Cardiac muscle cell (in vitro differentiated cells and primary cell): ENCODE data around the gene LAMB4. TPM values are rescaled to one million over a fixed set of nuclear protein-coding genes. Genes with fewer than 3 reads are reported as not detected.
A peak's percentile ranks its signal among the peaks of the same experiment; 100 is the strongest.

ENCODE experiments used
- DNase-seq, 2 donors: peaks; one replicate each; pipeline versions ENCODE4 v3.0.0 to v3.0.0-alpha.2; 2010 to 2017; ENCODE audit warnings: low read depth in 1 of 2, low spot score in 1 of 2
- H3K27ac ChIP-seq: fragments of 200-600 bp; sonication (generic); 2 replicates; pipeline ENCODE4 v1.5.1; 2016
- H3K27me3 ChIP-seq: fragments of 200-600 bp; sonication (generic); 2 replicates; pipeline ENCODE4 v1.6.0; 2016; ENCODE audit warnings: control low read depth
- H3K36me3 ChIP-seq: fragments of 200-600 bp; sonication (generic); 2 replicates; pipeline ENCODE4 v1.5.1; 2016; ENCODE audit warnings: control low read depth
- H3K4me1 ChIP-seq: fragments of 200-600 bp; sonication (generic); 2 replicates; pipeline ENCODE4 v1.8.1; 2017; ENCODE audit warnings: low read depth, mild to moderate bottlenecking, mixed run types
- H3K4me3 ChIP-seq: fragments of 200-600 bp; sonication (generic); 2 replicates; pipeline ENCODE4 v1.5.1; 2016; ENCODE audit warnings: mild to moderate bottlenecking
- H3K9me3 ChIP-seq: fragments of 200-600 bp; sonication (generic); 2 replicates; pipeline ENCODE4 v1.5.1; 2017; ENCODE audit warnings: low read depth, mild to moderate bottlenecking, control low read depth
- polyA plus RNA-seq: library from polyadenylated mRNA; unstranded; fragments of >200 nt; fragmentation: Nextera tagmentation; extraction: Ambion mirVana; gene quantifications from 2 replicates; pipeline ENCODE4 v1.2.1, GENCODE V29; 2016
- total RNA-seq: library from RNA; depleted of rRNA; stranded (reverse); fragments of >200 nt; gene quantifications from 2 replicates; pipeline ENCODE4 v1.2.3, GENCODE V29; 2016
- TF ChIP-seq, protein P1 (sequence below): IDR thresholded peaks from 2 replicates; pipeline ENCODE4 v1.5.1; 2012; ENCODE audit warnings: low read depth, mild to moderate bottlenecking, low read length

The LAMB4 gene
- total and polyA plus RNA-seq, 2 experiments from 2014 or later = not detected

DNA sequence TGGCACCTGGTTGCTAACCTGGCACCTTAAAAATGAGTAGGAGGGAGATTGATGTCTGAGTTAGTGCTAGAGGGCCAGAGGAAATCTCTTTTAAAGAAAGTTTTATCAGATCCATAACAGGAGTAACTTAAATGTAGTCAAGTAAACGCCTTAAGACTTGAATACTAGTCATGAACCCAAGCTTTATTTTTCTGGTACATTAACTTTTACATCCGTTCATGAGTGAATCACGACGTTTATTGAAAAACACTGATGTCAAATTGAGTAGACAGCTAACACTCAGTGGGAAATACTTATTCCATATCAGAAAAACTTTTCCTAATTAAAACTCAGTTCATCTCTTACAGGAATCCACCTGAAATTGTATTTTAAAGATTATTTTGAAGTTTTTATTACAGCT is 120.3 kb downstream of the LAMB4 start:
- Histone ChIP-seq H3K4me3 (no peak overlapping the region), H3K27ac (no peak overlapping the region), H3K9me3 (no peaks in the 10 kb centered on the region), H3K27me3 (peaks cover 30% of the 10 kb centered on the region), H3K4me1 (peaks cover 41% of the 10 kb centered on the region), H3K36me3 (no peaks in the 10 kb centered on the region)
- DNase-seq = no peak
- TF ChIP-seq, protein P1, sequence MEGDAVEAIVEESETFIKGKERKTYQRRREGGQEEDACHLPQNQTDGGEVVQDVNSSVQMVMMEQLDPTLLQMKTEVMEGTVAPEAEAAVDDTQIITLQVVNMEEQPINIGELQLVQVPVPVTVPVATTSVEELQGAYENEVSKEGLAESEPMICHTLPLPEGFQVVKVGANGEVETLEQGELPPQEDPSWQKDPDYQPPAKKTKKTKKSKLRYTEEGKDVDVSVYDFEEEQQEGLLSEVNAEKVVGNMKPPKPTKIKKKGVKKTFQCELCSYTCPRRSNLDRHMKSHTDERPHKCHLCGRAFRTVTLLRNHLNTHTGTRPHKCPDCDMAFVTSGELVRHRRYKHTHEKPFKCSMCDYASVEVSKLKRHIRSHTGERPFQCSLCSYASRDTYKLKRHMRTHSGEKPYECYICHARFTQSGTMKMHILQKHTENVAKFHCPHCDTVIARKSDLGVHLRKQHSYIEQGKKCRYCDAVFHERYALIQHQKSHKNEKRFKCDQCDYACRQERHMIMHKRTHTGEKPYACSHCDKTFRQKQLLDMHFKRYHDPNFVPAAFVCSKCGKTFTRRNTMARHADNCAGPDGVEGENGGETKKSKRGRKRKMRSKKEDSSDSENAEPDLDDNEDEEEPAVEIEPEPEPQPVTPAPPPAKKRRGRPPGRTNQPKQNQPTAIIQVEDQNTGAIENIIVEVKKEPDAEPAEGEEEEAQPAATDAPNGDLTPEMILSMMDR = no peak

DNA sequence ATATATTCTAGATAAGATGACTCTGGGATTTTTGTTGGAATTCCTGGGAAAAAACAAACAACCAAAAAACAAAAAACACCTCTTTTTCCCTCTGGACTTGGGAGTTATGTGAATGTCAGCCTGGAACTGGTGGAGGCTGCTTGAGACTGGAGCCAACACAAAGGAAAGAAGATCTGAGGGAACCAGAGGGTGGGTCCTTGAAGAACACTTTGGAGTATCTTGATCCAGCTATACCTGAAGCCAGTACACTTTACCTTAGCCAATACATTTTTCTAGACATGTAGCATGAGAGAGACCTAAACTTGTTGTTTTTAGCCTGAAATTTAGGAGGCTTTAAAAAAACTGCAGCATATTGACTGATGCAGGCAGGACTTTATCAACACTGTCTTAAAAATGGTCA is 121.3 kb downstream of the LAMB4 start:
- H3K9me3 ChIP-seq = no peaks in the 10 kb centered on the region
- peaks cover 41% of the 10 kb centered on the region for H3K4me1 ChIP-seq
- TF ChIP-seq, protein P1 = no peak

DNA sequence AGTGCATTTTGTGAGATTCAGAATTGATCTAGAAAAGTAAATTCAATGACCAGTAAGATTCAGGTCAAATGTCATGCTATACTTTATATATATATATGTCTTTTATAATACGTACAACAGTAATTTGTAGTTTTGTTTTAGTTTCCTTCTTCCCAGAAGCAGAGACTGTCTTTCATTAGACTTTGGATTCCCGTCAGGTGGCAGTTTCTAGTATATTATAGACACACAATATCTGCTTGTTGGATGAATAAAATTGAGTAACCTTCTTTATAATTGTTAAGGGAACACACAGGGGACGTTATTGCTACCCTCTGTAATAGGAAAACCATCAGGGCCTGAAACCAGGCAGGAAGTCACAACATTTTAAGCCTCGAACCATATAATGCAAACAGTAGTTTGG is 121.9 kb downstream of the LAMB4 start:
- Histone ChIP-seq H3K9me3 (no peaks in the 10 kb centered on the region), H3K36me3 (no peaks in the 10 kb centered on the region), H3K27ac (no peak overlapping the region), H3K27me3 (peaks cover 47% of the 10 kb centered on the region), H3K4me1 (peaks cover 41% of the 10 kb centered on the region), H3K4me3 (no peak overlapping the region)
- TF ChIP-seq, protein P1 = no peak
- no peak for DNase-seq

More for the DNA sequence above, 121.3 kb downstream of the LAMB4 start:
- DNase-seq = no peak
- H3K27ac ChIP-seq = no peak overlapping the region
- H3K4me3 ChIP-seq = no peak overlapping the region
- H3K27me3 ChIP-seq = peaks cover 41% of the 10 kb centered on the region
- H3K36me3 ChIP-seq = no peaks in the 10 kb centered on the region

DNA sequence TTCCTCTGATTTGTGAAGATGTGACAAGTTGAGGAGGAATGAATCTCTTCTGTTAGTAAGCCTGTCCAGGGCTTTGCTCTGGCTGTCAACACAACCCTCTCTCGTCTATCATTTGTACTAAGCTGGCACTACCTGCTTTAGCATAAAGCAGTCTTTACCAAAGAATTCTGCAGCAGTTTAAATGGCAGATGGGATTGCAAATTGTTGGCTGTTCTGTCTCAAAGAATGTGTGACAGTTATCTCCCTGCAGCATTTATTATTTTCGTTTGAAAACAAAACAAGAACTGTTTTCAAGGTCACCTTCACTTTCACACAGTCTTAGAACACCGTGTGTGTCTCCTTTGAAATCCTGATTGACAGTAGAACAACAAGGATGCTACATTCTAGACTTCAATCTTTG is 122.4 kb downstream of the LAMB4 start:
- H3K36me3 ChIP-seq = no peaks in the 10 kb centered on the region
- H3K27ac ChIP-seq = no peak overlapping the region
- H3K27me3 ChIP-seq = peaks cover 51% of the 10 kb centered on the region
- DNase-seq = no peak
- H3K9me3 ChIP-seq = no peaks in the 10 kb centered on the region
- H3K4me1 ChIP-seq = peaks cover 40% of the 10 kb centered on the region
- no peak overlapping the region for H3K4me3 ChIP-seq
- TF ChIP-seq, protein P1 = no peak

DNA sequence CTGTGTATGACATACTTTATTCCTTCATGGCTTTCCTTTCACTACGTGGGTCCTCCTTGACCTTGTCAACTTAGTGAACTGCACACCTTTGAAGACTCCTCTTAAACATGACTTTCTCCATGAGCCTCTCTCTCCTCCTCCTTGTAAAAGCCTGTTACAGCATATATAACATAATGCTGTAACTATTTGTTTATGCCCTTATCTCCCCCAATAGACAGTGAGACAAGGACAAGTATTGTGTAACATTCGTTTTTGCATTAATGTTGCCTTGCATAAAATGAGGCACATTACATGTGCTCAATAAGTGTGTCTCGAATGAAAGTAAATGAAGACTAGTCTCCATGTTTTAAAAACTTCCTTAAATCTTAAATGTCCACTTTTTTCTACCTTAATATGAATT is 122.9 kb downstream of the LAMB4 start:
- TF ChIP-seq, protein P1 = no peak
- H3K36me3 ChIP-seq = no peaks in the 10 kb centered on the region
- H3K4me1 ChIP-seq = peaks cover 35% of the 10 kb centered on the region
- peaks cover 56% of the 10 kb centered on the region for H3K27me3 ChIP-seq
- no peaks in the 10 kb centered on the region for H3K9me3 ChIP-seq
- peak in 1 of 2 donors; percentile 66 for DNase-seq
- H3K4me3 ChIP-seq = no peak overlapping the region
- H3K27ac ChIP-seq = no peak overlapping the region
